Coronary artery (tissue), 2 donors: Measurements from ENCODE around the gene DRD4.
"Not testable (repeated sequence)": the region's sequence is repeated elsewhere in the genome, so short reads cannot be mapped to it uniquely, and the experiment has no call there.

ENCODE experiments used
- DNase-seq: peaks from one replicate; pipeline ENCODE4 v3.0.0-alpha.2; 2017; ENCODE audit warnings: low spot score
- H3K27ac ChIP-seq, 2 donors: fragments of 200-600 bp; sonication (generic); one replicate each; pipeline ENCODE4 v1.5.1; 2016 to 2019
- H3K4me3 ChIP-seq: fragments of 200-600 bp; sonication (generic); 2 replicates; pipeline ENCODE4 v1.5.1; 2016; ENCODE audit warnings: mild to moderate bottlenecking, moderate library complexity
- CTCF ChIP-seq: fragments of 200-600 bp; sonication (generic); IDR thresholded peaks from one replicate; pipeline ENCODE4 v1.5.1; 2019; ENCODE audit warnings: antibody characterized with exemption

The DRD4 gene

GRCh38 chr11:680970-681369 lies 43.9 kb downstream of the DRD4 start:
- TF ChIP-seq CTCF: no peak
- Histone ChIP-seq H3K27ac (no peak overlapping the region), H3K4me3 (no peak overlapping the region)
- DNase-seq: no peak

- TF ChIP-seq CTCF: no peak
- no peak overlapping the region for H3K4me3 ChIP-seq
- no peak for DNase-seq
- H3K27ac ChIP-seq: no peak overlapping the region
Measured at GRCh38 chr11:686451-687243, 49.6 kb downstream of the DRD4 start.

GRCh38 chr11:687751-688150 lies 50.7 kb downstream of the DRD4 start:
- TF ChIP-seq CTCF: no peak
- Histone ChIP-seq H3K27ac (no peak overlapping the region), H3K4me3 (no peak overlapping the region)
- DNase-seq: no peak

- no peak for DNase-seq
- H3K27ac ChIP-seq: no peak overlapping the region
- TF ChIP-seq CTCF: no peak
Measured at GRCh38 chr11:688681-689080, 51.6 kb downstream of the DRD4 start.

GRCh38 chr11:689625-690024 lies 52.6 kb downstream of the DRD4 start:
- Histone ChIP-seq H3K27ac (no peak overlapping the region), H3K4me3 (no peak overlapping the region)
- TF ChIP-seq CTCF: no peak
- no peak for DNase-seq

More at GRCh38 chr11:688681-689080, 51.6 kb downstream of the DRD4 start:
- H3K4me3 ChIP-seq: no peak overlapping the region

- H3K27ac ChIP-seq, H3K4me3 ChIP-seq, DNase-seq: not testable (repeated sequence)
Measured at GRCh38 chr11:690244-690643, 53.2 kb downstream of the DRD4 start.
